Mesendoderm (in vitro differentiated cells): ENCODE measurements around the gene ISCA1.

Experiments
- DNase-seq: peaks from one replicate; pipeline ENCODE4 v3.0.0; 2013
- H2AK5ac ChIP-seq: 2 replicates; pipeline ENCODE4 v1.6.1; 2013; ENCODE audit warnings: low read length, inconsistent platforms
- H2BK120ac ChIP-seq: 2 replicates; pipeline ENCODE4 v1.6.1; 2013; ENCODE audit warnings: low read depth, mild to moderate bottlenecking, low read length, moderate library complexity, mixed read lengths
- H2BK15ac ChIP-seq: replicated peaks from 2 replicates; pipeline ENCODE4 v1.6.1; 2013; ENCODE audit warnings: low read depth, mild to moderate bottlenecking, moderate library complexity
- H2BK5ac ChIP-seq: 2 replicates; pipeline ENCODE4 v1.6.1; 2013; ENCODE audit warnings: low read length, inconsistent platforms
- H3K18ac ChIP-seq: 2 replicates; pipeline ENCODE4 v1.6.1; 2013; ENCODE audit warnings: mild to moderate bottlenecking, low read length, mixed read lengths
- H3K23ac ChIP-seq: one replicate; pipeline ENCODE4 v1.6.1; 2013; ENCODE audit warnings: low read length
- H3K27ac ChIP-seq: 2 replicates; pipeline ENCODE4 v1.5.1; 2013; ENCODE audit warnings: low read depth, mild to moderate bottlenecking, inconsistent platforms, low read length, moderate library complexity
- H3K27me3 ChIP-seq: 2 replicates; pipeline ENCODE4 v1.6.1; 2013; ENCODE audit warnings: low read length, control low read depth, mild to moderate bottlenecking, inconsistent platforms; ENCODE audit not compliant: insufficient read depth, poor library complexity
- H3K36me3 ChIP-seq: 2 replicates; pipeline ENCODE4 v1.6.1; 2013; ENCODE audit warnings: low read length, inconsistent platforms; ENCODE audit not compliant: control insufficient read depth, insufficient read depth
- H3K4ac ChIP-seq: one replicate; pipeline ENCODE4 v1.6.1; 2013; ENCODE audit warnings: low read depth, mild to moderate bottlenecking, low read length, moderate library complexity
- H3K4me1 ChIP-seq: 2 replicates; pipeline ENCODE4 v1.6.1; 2013; ENCODE audit warnings: low read depth, low read length, inconsistent platforms; ENCODE audit not compliant: control insufficient read depth
- H3K4me2 ChIP-seq: 2 replicates; pipeline ENCODE4 v1.6.1; 2013; ENCODE audit warnings: low read length
- H3K4me3 ChIP-seq: 2 replicates; pipeline ENCODE4 v1.5.1; 2013; ENCODE audit warnings: mild to moderate bottlenecking, low read length
- H3K56ac ChIP-seq: one replicate; pipeline ENCODE4 v1.6.1; 2013; ENCODE audit warnings: low read length
- H3K79me1 ChIP-seq: 2 replicates; pipeline ENCODE4 v1.6.1; 2013; ENCODE audit warnings: low read length, inconsistent platforms
- H3K79me2 ChIP-seq: 2 replicates; pipeline ENCODE4 v1.6.1; 2013; ENCODE audit warnings: mild to moderate bottlenecking, low read length; ENCODE audit not compliant: control insufficient read depth, insufficient read depth
- H3K9ac ChIP-seq: 2 replicates; pipeline ENCODE4 v1.6.1; 2013; ENCODE audit warnings: low read length, inconsistent platforms
- H4K5ac ChIP-seq: one replicate; pipeline ENCODE4 v1.6.1; 2013; ENCODE audit warnings: low read length
- H4K8ac ChIP-seq: one replicate; pipeline ENCODE4 v1.6.1; 2013; ENCODE audit warnings: low read depth, mild to moderate bottlenecking, control low read depth, low read length, moderate library complexity
- WGBS: extraction: QIAGEN DNeasy Blood & Tissue Kit; methylation state at CpG from one replicate; pipeline ENCODE4 v1.1.7; 2013; ENCODE audit warnings: low lambda C conversion rate, missing lambda C conversion rate; ENCODE audit not compliant: insufficient coverage; ENCODE audit errors: extremely low coverage; 5-methylcytosine and 5-hydroxymethylcytosine counted together

The ISCA1 gene

GRCh38 chr9:86256653-86257052, 25.7 kb downstream of the ISCA1 start:
- Histone ChIP-seq H2AK5ac (no peak overlapping the region), H3K56ac (no peak overlapping the region), H3K4me2 (no peak overlapping the region), H3K23ac (no peak overlapping the region), H3K27ac (no peak overlapping the region), H2BK15ac (no peak overlapping the region), H3K4me3 (no peak overlapping the region), H3K36me3 (no peaks in the 10 kb centered on the region), H3K4ac (no peak overlapping the region), H2BK5ac (no peak overlapping the region), H2BK120ac (no peak overlapping the region), H3K79me1 (no peaks in the 10 kb centered on the region), H3K4me1 (no peaks in the 10 kb centered on the region), H4K8ac (no peak overlapping the region), H3K18ac (no peak overlapping the region), H4K5ac (no peak overlapping the region), H3K9ac (no peak overlapping the region), H3K79me2 (no peaks in the 10 kb centered on the region), H3K27me3 (no peaks in the 10 kb centered on the region)
- DNase-seq = no peak
- WGBS = no CpG with 5 or more reads among the region's 3 CpGs

GRCh38 chr9:86253577-86253976, 28.8 kb downstream of the ISCA1 start:
- Histone ChIP-seq H4K5ac (no peak overlapping the region), H3K23ac (no peak overlapping the region), H2BK15ac (no peak overlapping the region), H3K36me3 (no peaks in the 10 kb centered on the region), H3K4me3 (no peak overlapping the region), H2BK5ac (no peak overlapping the region), H3K4me1 (no peaks in the 10 kb centered on the region), H2AK5ac (no peak overlapping the region), H3K56ac (no peak overlapping the region), H4K8ac (no peak overlapping the region), H3K9ac (no peak overlapping the region), H3K18ac (no peak overlapping the region), H3K4ac (no peak overlapping the region), H3K4me2 (no peak overlapping the region), H3K27ac (no peak overlapping the region), H3K79me2 (no peaks in the 10 kb centered on the region), H2BK120ac (no peak overlapping the region), H3K79me1 (no peaks in the 10 kb centered on the region), H3K27me3 (no peaks in the 10 kb centered on the region)
- WGBS = no CpG with 5 or more reads among the region's 3 CpGs
- DNase-seq = no peak

GRCh38 chr9:86252870-86253269, 29.5 kb downstream of the ISCA1 start:
- Histone ChIP-seq H3K27ac (no peak overlapping the region), H3K4ac (no peak overlapping the region), H3K4me3 (no peak overlapping the region), H2BK15ac (no peak overlapping the region), H3K23ac (no peak overlapping the region), H3K79me2 (no peaks in the 10 kb centered on the region), H3K27me3 (no peaks in the 10 kb centered on the region), H3K56ac (no peak overlapping the region), H3K4me1 (no peaks in the 10 kb centered on the region), H4K5ac (no peak overlapping the region), H4K8ac (no peak overlapping the region), H3K9ac (no peak overlapping the region), H2BK5ac (no peak overlapping the region), H3K79me1 (no peaks in the 10 kb centered on the region), H3K36me3 (no peaks in the 10 kb centered on the region), H3K18ac (no peak overlapping the region), H3K4me2 (no peak overlapping the region), H2AK5ac (no peak overlapping the region), H2BK120ac (no peak overlapping the region)
- peak; percentile 22 for DNase-seq
- WGBS = no CpG with 5 or more reads among the region's 1 CpG

DNA sequence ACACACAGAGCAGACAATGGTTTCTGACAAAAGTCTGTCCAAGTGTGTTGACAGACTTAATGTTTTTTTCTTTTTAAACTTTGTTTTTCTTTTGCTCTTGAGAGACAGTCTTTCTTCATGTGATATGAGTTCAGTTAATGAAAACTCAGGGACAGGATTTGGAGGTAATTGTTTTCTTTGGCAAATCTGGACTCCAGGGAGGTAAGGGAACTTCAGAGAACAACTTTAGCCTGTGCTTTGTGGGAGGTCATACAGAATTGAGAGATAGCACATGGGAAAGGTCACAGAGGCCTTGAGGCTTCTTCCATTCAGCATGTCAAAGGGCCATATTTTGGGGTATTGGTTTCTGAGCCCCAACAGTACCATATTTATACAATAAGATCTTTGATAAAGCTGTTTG, 32.2 kb downstream of the ISCA1 start:
- Histone ChIP-seq H4K5ac (no peak overlapping the region), H3K27me3 (no peaks in the 10 kb centered on the region), H3K4me2 (no peak overlapping the region), H2AK5ac (no peak overlapping the region), H4K8ac (no peak overlapping the region), H2BK15ac (no peak overlapping the region), H3K4me3 (no peak overlapping the region), H3K79me2 (no peaks in the 10 kb centered on the region), H3K4me1 (no peaks in the 10 kb centered on the region), H3K23ac (no peak overlapping the region), H2BK120ac (no peak overlapping the region), H3K27ac (no peak overlapping the region), H3K4ac (no peak overlapping the region), H3K36me3 (no peaks in the 10 kb centered on the region), H3K18ac (no peak overlapping the region), H3K56ac (no peak overlapping the region), H3K9ac (no peak overlapping the region), H3K79me1 (no peaks in the 10 kb centered on the region), H2BK5ac (no peak overlapping the region)
- DNase-seq = no peak

- Histone ChIP-seq H3K23ac (no peak overlapping the region), H2BK5ac (no peak overlapping the region)
Measured at GRCh38 chr9:86248746-86249145, 33.6 kb downstream of the ISCA1 start.

DNA sequence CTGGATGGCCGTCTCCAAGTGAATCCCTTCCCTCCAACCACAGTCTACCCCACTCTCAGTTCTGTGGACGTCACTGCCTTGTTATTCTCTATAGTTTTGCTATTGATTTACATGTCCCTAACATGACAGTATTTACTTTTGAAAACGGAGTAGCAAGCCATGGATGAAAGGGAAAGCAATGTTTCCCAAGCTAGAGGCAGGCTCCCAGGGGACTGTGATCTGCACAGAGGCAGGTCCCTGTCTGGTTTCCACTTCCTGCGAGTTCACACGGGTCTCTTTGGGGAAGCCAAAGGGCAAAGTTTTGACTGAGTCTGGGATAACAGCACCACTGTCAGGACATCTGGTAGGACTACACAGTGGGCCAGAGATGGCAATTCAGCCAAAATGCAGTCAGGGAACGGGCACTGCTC, 35.6 kb downstream of the ISCA1 start:
- H4K8ac ChIP-seq = no peak overlapping the region
- no peak overlapping the region for H3K18ac ChIP-seq
- H3K79me2 ChIP-seq = no peaks in the 10 kb centered on the region
- no peak overlapping the region for H2BK5ac ChIP-seq
- no peak overlapping the region for H4K5ac ChIP-seq
- H2AK5ac ChIP-seq = no peak overlapping the region
- no peak overlapping the region for H3K56ac ChIP-seq
- no peak overlapping the region for H2BK120ac ChIP-seq
- no peak overlapping the region for H3K23ac ChIP-seq
- H3K4ac ChIP-seq = no peak overlapping the region
- H2BK15ac ChIP-seq = no peak overlapping the region
- H3K4me3 ChIP-seq = no peak overlapping the region
- no CpG with 5 or more reads among the region's 6 CpGs for WGBS
- no peaks in the 10 kb centered on the region for H3K4me1 ChIP-seq
- no peaks in the 10 kb centered on the region for H3K27me3 ChIP-seq
- no peak overlapping the region for H3K9ac ChIP-seq
- no peak overlapping the region for H3K27ac ChIP-seq
- no peaks in the 10 kb centered on the region for H3K36me3 ChIP-seq
- no peak overlapping the region for H3K4me2 ChIP-seq
- H3K79me1 ChIP-seq = no peaks in the 10 kb centered on the region
- peak; percentile 52 for DNase-seq

More at GRCh38 chr9:86248746-86249145, 33.6 kb downstream of the ISCA1 start:
- H2BK120ac ChIP-seq = no peak overlapping the region
- H2BK15ac ChIP-seq = no peak overlapping the region
- H4K5ac ChIP-seq = no peak overlapping the region
- no peak overlapping the region for H3K4ac ChIP-seq
- no peaks in the 10 kb centered on the region for H3K79me1 ChIP-seq
- no peaks in the 10 kb centered on the region for H3K36me3 ChIP-seq
- H3K4me3 ChIP-seq = no peak overlapping the region
- H3K56ac ChIP-seq = no peak overlapping the region
- H3K4me2 ChIP-seq = no peak overlapping the region
- DNase-seq = no peak
- no peak overlapping the region for H3K27ac ChIP-seq
- H3K27me3 ChIP-seq = no peaks in the 10 kb centered on the region
- H4K8ac ChIP-seq = no peak overlapping the region
- H3K9ac ChIP-seq = no peak overlapping the region
- no CpG with 5 or more reads among the region's 4 CpGs for WGBS
- no peak overlapping the region for H2AK5ac ChIP-seq
- no peak overlapping the region for H3K18ac ChIP-seq
- no peaks in the 10 kb centered on the region for H3K4me1 ChIP-seq
- no peaks in the 10 kb centered on the region for H3K79me2 ChIP-seq
